ACHN (cell line): Measurements from ENCODE around the gene PAX5.

Source experiments
- DNase-seq: peaks from one replicate; pipeline ENCODE4 v3.0.0-alpha.2; 2015
- in situ Hi-C: cut with HindIII; loops from 2 replicates; pipeline ENCODE4 v1.10.0; 2017; ENCODE audit warnings: low sequenced_read_pairs, low pct_ligation_motif_present, low pct_unique_long_range_greater_than_20kb

The PAX5 gene

GRCh38 chr9:36791222-36791950, 242.7 kb downstream of the PAX5 start:
- in situ Hi-C loops: no loop called here

DNA sequence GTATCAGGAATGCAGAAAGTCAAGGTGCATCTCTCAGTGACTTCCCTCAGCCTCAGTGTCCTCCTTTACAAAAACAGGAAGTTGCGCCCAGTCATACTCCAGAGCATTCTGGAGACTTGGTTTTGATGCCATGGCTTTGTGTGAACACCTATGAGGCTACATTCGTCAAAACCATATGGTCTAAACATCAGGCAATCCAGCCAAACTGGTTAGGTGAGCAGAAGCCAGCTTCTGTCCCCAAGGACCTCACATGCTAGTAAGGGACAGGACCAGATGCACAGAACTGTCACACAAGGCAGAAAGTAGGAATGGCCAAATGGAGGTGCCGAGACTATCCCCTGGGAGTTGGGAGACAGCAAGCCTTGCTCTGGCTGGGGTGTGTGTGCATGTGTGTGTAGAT, 244.2 kb downstream of the PAX5 start:
- DNase-seq: no peak
- in situ Hi-C loops: no loop called here

More at GRCh38 chr9:36791222-36791950, 242.7 kb downstream of the PAX5 start:
- no peak for DNase-seq

DNA sequence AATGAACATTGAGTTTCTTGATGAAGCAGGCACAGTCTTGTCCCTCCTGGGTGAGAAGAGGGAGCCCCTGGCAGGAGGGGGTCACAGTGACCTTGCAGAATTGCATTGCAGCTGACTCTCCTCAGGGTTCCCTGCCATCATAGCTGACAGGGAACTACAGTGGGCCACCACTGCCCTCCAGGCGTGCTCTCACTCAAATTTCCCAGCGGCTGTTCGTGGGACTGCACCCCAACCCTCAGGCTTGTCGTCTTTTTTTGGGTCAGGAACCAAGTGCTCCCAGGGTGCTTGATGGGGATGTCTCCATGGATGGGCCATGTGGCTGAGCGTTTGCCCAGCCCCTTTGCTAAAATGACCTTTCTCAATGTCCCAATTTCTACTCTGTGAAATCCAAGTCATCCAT, 245.5 kb downstream of the PAX5 start:
- no peak for DNase-seq
- in situ Hi-C loops: no loop called here

- in situ Hi-C loops: no loop called here
- no peak for DNase-seq
These were observed 246.4 kb downstream of the PAX5 start for GRCh38 chr9:36787709-36788108.
